Peyer's patch (tissue), 4 donors: ENCODE data around the gene TNIK. TPM values are rescaled to one million over a fixed set of nuclear protein-coding genes. Genes with fewer than 3 reads are reported as not detected.

Experiments used
- DNase-seq, 3 donors: peaks; one replicate each; pipeline ENCODE4 v3.0.0-alpha.2; 2017 to 2019
- H3K27ac ChIP-seq, 4 donors: fragments of 200-600 bp; sonication (generic); one replicate each; pipeline ENCODE4 v1.5.1; 2016 to 2019
- H3K27me3 ChIP-seq, 2 donors: fragments of 200-600 bp; sonication (generic); one replicate each; pipeline ENCODE4 v1.5.1; 2019
- H3K36me3 ChIP-seq, 3 donors: fragments of 200-600 bp; sonication (generic); one replicate each; pipeline ENCODE4 v1.5.1; 2016 to 2019
- H3K4me1 ChIP-seq, 4 donors: fragments of 200-600 bp; sonication (generic); one replicate each; pipeline ENCODE4 v1.5.1; 2016 to 2019
- H3K4me3 ChIP-seq, 4 donors: fragments of 200-600 bp; sonication (generic); 1 replicate in 3 of 4; 2 replicates in 1 of 4; pipeline ENCODE4 v1.5.1; 2016 to 2019; ENCODE audit warnings: mild to moderate bottlenecking in 1 of 4
- H3K9me3 ChIP-seq, 4 donors: fragments of 200-600 bp; sonication (generic); one replicate each; pipeline ENCODE4 v1.5.1; 2016 to 2019; ENCODE audit warnings: mild to moderate bottlenecking in 1 of 4
- POLR2A ChIP-seq, 2 donors: fragments of 450-650 bp; IDR thresholded peaks; one replicate each; pipeline ENCODE4 v1.5.1; 2017; ENCODE audit warnings: antibody characterized with exemption in 2 of 2, mild to moderate bottlenecking in 2 of 2, moderate library complexity in 2 of 2
- total RNA-seq, 4 donors: library from RNA; depleted of rRNA; stranded (reverse); fragments of >200 nt; gene quantifications; one replicate each; pipeline ENCODE4 v1.1.0, GENCODE V29; 2016
- TF ChIP-seq, protein P1 (sequence below), 6 experiments: fragments of 450-650 bp in 4 of 6; fragments of 200-600 bp in 2 of 6; sonication (generic) in 1 of 6; IDR thresholded peaks; one replicate each; pipeline ENCODE4 v1.5.1; 2017 to 2019; ENCODE audit warnings: antibody characterized with exemption in 6 of 6, mild to moderate bottlenecking in 3 of 6, moderate library complexity in 1 of 6

TNIK gene
- total RNA-seq, 4 donors from 2014 or later: 37.1 to 84.8 (median 74.4) TPM

DNA sequence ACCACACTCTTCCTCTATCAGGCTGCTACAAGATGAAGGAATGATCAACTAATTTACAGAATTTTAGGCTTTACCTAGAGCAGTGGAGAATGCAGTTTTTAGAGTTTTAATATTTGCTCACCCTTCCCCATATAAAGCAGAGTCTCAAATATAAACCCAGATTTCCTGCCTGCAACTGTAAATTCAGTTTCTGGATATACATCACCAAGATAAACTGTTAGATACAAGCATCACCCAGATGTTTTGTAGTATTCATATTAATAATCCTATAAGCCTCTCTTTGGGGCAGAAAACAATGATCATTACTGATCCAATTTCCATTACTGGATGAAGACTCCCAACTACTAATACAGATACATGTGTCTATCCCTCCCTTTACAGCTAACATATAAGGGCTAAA lies 205.9 kb downstream of the TNIK start:
- no peaks in the 10 kb centered on the region for H3K27me3 ChIP-seq
- H3K4me3 ChIP-seq: no peak overlapping the region
- H3K27ac ChIP-seq: no peak overlapping the region
- TF ChIP-seq, protein P1, sequence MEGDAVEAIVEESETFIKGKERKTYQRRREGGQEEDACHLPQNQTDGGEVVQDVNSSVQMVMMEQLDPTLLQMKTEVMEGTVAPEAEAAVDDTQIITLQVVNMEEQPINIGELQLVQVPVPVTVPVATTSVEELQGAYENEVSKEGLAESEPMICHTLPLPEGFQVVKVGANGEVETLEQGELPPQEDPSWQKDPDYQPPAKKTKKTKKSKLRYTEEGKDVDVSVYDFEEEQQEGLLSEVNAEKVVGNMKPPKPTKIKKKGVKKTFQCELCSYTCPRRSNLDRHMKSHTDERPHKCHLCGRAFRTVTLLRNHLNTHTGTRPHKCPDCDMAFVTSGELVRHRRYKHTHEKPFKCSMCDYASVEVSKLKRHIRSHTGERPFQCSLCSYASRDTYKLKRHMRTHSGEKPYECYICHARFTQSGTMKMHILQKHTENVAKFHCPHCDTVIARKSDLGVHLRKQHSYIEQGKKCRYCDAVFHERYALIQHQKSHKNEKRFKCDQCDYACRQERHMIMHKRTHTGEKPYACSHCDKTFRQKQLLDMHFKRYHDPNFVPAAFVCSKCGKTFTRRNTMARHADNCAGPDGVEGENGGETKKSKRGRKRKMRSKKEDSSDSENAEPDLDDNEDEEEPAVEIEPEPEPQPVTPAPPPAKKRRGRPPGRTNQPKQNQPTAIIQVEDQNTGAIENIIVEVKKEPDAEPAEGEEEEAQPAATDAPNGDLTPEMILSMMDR (IDR thresholded peaks at IDR 0.05): no peak
- no peak for TF ChIP-seq POLR2A (IDR thresholded peaks at IDR 0.05)
- peaks cover 0 to 13% (median 0%) of the 10 kb centered on the region in 4 donors for H3K4me1 ChIP-seq
- no peaks in the 10 kb centered on the region for H3K9me3 ChIP-seq
- H3K36me3 ChIP-seq: no peaks in the 10 kb centered on the region
- DNase-seq: no peak

DNA sequence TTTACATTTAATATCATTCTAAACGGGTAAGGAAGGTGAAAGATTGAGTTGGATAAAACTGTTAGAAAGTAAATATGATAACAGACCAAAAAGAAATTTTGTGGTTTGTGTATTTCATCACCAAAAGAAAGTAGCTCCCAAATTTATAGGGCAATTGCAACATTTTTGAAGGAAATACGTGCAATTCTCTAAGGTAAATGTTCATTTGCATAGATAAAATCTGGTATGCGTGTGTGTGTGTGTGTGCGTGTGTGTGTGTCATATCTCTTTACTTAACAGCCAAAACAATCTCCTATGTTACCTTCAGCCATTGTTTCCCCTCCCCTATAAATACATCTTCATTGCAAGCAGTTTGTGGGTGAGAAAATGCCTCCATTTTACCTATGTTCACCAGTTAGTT lies 208.4 kb downstream of the TNIK start:
- Histone ChIP-seq H3K9me3 (no peaks in the 10 kb centered on the region), H3K36me3 (no peaks in the 10 kb centered on the region), H3K27ac (no peak overlapping the region), H3K4me1 (peaks cover 0 to under 1% (median 0%) of the 10 kb centered on the region in 4 donors), H3K4me3 (no peak overlapping the region), H3K27me3 (no peaks in the 10 kb centered on the region)
- DNase-seq: no peak
- TF ChIP-seq POLR2A (IDR thresholded peaks at IDR 0.05): no peak
- TF ChIP-seq, protein P1 (IDR thresholded peaks at IDR 0.05): no peak

GRCh38 chr3:171250444-171250843 lies 209.8 kb downstream of the TNIK start:
- H3K4me1 ChIP-seq: no peaks in the 10 kb centered on the region
- no peak overlapping the region for H3K4me3 ChIP-seq
- H3K9me3 ChIP-seq: no peaks in the 10 kb centered on the region
- H3K27me3 ChIP-seq: no peaks in the 10 kb centered on the region
- H3K27ac ChIP-seq: no peak overlapping the region
- H3K36me3 ChIP-seq: no peaks in the 10 kb centered on the region
- TF ChIP-seq, protein P1 (IDR thresholded peaks at IDR 0.05): no peak
- no peak for TF ChIP-seq POLR2A (IDR thresholded peaks at IDR 0.05)
- no peak for DNase-seq

DNA sequence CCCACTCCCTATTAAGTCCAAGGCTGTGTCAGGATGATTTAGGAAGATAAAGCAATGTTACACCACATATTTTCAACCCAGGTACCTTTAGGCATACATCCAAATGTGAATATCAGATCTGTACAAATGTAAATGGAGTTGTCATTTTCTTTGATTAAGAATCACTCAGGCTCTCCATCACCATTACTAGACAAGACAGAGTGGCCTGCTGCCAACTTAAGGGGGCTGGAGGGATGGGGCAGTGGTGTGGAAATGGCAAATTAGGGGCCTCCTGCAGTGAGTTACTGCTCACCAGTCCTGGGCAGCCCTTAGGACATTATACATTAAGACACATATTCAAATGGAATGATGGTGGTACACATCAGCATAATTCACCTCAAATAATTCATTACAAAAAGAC lies 211.0 kb downstream of the TNIK start:
- Histone ChIP-seq H3K9me3 (no peaks in the 10 kb centered on the region), H3K27ac (no peak overlapping the region), H3K4me1 (no peaks in the 10 kb centered on the region), H3K27me3 (no peaks in the 10 kb centered on the region), H3K36me3 (no peaks in the 10 kb centered on the region), H3K4me3 (no peak overlapping the region)
- no peak for TF ChIP-seq POLR2A (IDR thresholded peaks at IDR 0.05)
- TF ChIP-seq, protein P1 (IDR thresholded peaks at IDR 0.05): no peak
- DNase-seq: no peak

GRCh38 chr3:171248426-171249111 lies 211.6 kb downstream of the TNIK start:
- no peaks in the 10 kb centered on the region for H3K36me3 ChIP-seq
- DNase-seq: no peak
- no peaks in the 10 kb centered on the region for H3K4me1 ChIP-seq
- no peak overlapping the region for H3K4me3 ChIP-seq
- H3K27ac ChIP-seq: no peak overlapping the region
- no peaks in the 10 kb centered on the region for H3K9me3 ChIP-seq
- TF ChIP-seq POLR2A (IDR thresholded peaks at IDR 0.05): no peak
- TF ChIP-seq, protein P1 (IDR thresholded peaks at IDR 0.05): no peak
- no peaks in the 10 kb centered on the region for H3K27me3 ChIP-seq
